SK-N-SH (cell line): Measurements from ENCODE around the gene ZHX3. TPM values are rescaled to one million over a fixed set of nuclear protein-coding genes. Genes with fewer than 3 reads are reported as not detected.

Experiments
- CTCF ChIA-PET: fragments of 300-600, 350-600 bp; formaldehyde crosslinking; extraction: SDS; loops from one replicate; lab custom pipeline; 2021; lab: Yijun Ruan, JAX
- POLR2A ChIA-PET: fragments of 350-600 bp; sonication (Branson Sonifier 250); formaldehyde crosslinking; extraction: SDS; loops from one replicate; lab custom pipeline; 2020; ENCODE audit warnings: antibody characterized with exemption, inconsistent platforms; lab: Yijun Ruan, JAX
- DNase-seq: peaks from one replicate; pipeline ENCODE4 v3.0.0; 2012
- H2AFZ ChIP-seq: fragments of 200-600 bp; sonication (generic); 2 replicates; pipeline ENCODE4 v1.8.1; 2016; ENCODE audit warnings: antibody characterized with exemption, mild to moderate bottlenecking, low read depth
- H3F3A ChIP-seq: fragments of 200-600 bp; sonication (generic); replicated peaks from 2 replicates; pipeline ENCODE3; 2016; ENCODE audit warnings: antibody characterized with exemption, mild to moderate bottlenecking; ENCODE audit not compliant: insufficient read depth
- H3K27ac ChIP-seq, 2 experiments: fragments of 200-500 bp in 1 of 2; fragments of 200-600 bp in 1 of 2; sonication (Bioruptor generic) in 1 of 2; sonication (generic), shearing (Covaris generic) in 1 of 2; 2 replicates each; pipeline versions ENCODE4 v1.5.1 to v1.6.1; 2014 to 2016; ENCODE audit warnings: low read depth in 2 of 2, inconsistent platforms in 1 of 2, low read length in 1 of 2, mild to moderate bottlenecking in 1 of 2, mixed read lengths in 1 of 2
- H3K27me3 ChIP-seq: fragments of 200-600 bp; sonication (generic), shearing (Covaris generic); 2 replicates; pipeline ENCODE4 v1.6.1; 2016; ENCODE audit warnings: mixed run types; ENCODE audit not compliant: insufficient read depth
- H3K36me3 ChIP-seq, 2 experiments: fragments of 200-500 bp in 1 of 2; fragments of 200-600 bp in 1 of 2; sonication (Bioruptor generic) in 1 of 2; sonication (generic) in 1 of 2; replicated peaks in 1 of 2; 2 replicates each; pipeline versions ENCODE3 to v1.5.1; 2014 to 2016; ENCODE audit warnings: low read length in 1 of 2, mild to moderate bottlenecking in 1 of 2; ENCODE audit not compliant: insufficient read depth in 2 of 2, control insufficient read depth in 1 of 2
- H3K4me1 ChIP-seq, 2 experiments: fragments of 200-500 bp in 1 of 2; fragments of 200-600 bp in 1 of 2; sonication (Bioruptor generic) in 1 of 2; sonication (generic), shearing (Covaris generic) in 1 of 2; 2 replicates each; pipeline versions ENCODE4 v1.5.1 to v1.6.1; 2014 to 2016; ENCODE audit warnings: low read depth in 1 of 2, low read length in 1 of 2, mixed run types in 1 of 2; ENCODE audit not compliant: insufficient read depth in 2 of 2, control insufficient read depth in 1 of 2
- H3K4me2 ChIP-seq: fragments of 200-600 bp; sonication (generic), shearing (Covaris generic); 2 replicates; pipeline ENCODE4 v1.6.1; 2017; ENCODE audit warnings: mixed run types
- H3K4me3 ChIP-seq, 2 experiments: fragments of 200-500 bp in 1 of 2; fragments of 200-600 bp in 1 of 2; sonication (Bioruptor generic) in 1 of 2; sonication (generic), shearing (Covaris generic) in 1 of 2; 2 replicates each; pipeline versions ENCODE4 v1.5.1 to v1.8.1; 2014 to 2016; ENCODE audit warnings: low read depth in 2 of 2, inconsistent platforms in 1 of 2, low read length in 1 of 2, mild to moderate bottlenecking in 1 of 2, mixed read lengths in 1 of 2, moderate library complexity in 1 of 2
- H3K79me2 ChIP-seq: fragments of 200-600 bp; sonication (generic); 2 replicates; pipeline ENCODE4 v1.8.1; 2017; ENCODE audit warnings: mild to moderate bottlenecking; ENCODE audit not compliant: insufficient read depth
- H3K9ac ChIP-seq: fragments of 200-600 bp; sonication (generic); 2 replicates; pipeline ENCODE4 v1.6.1; 2017; ENCODE audit warnings: mixed run types
- H3K9me2 ChIP-seq: fragments of 200-600 bp; sonication (generic); 2 replicates; pipeline ENCODE4 v1.6.1; 2017; ENCODE audit warnings: mixed run types
- H3K9me3 ChIP-seq: fragments of 200-600 bp; sonication (generic); 2 replicates; pipeline ENCODE4 v1.6.1; 2017; ENCODE audit warnings: mixed run types, mild to moderate bottlenecking, moderate library complexity
- H4K20me1 ChIP-seq: fragments of 200-600 bp; sonication (generic); 2 replicates; pipeline ENCODE4 v1.6.1; 2017; ENCODE audit warnings: mild to moderate bottlenecking, mixed run types; ENCODE audit not compliant: insufficient read depth
- ELF1 ChIP-seq: IDR thresholded peaks from 2 replicates; pipeline ENCODE4 v1.4.0; 2012
- EZH2phosphoT487 ChIP-seq: fragments of 200-600 bp; sonication (generic); IDR thresholded peaks from 2 replicates; pipeline ENCODE4 v1.6.1; 2017; ENCODE audit warnings: low read depth, mixed run types, mild to moderate bottlenecking, antibody characterized with exemption, moderate library complexity, borderline replicate concordance
- FOSL2 ChIP-seq: IDR thresholded peaks from 2 replicates; pipeline ENCODE4 v1.4.0; 2012; ENCODE audit warnings: low read depth, mild to moderate bottlenecking, moderate library complexity, borderline replicate concordance
- FOXJ3 ChIP-seq: sonication (generic); formaldehyde crosslinking; IDR thresholded peaks from 2 replicates; pipeline ENCODE4 v1.5.1; 2020; ENCODE audit warnings: mild to moderate bottlenecking, missing genetic modification reagents
- FOXM1 ChIP-seq: IDR thresholded peaks from 2 replicates; pipeline ENCODE4 v1.4.0; 2012; ENCODE audit warnings: low read depth, mild to moderate bottlenecking
- GABPA ChIP-seq: IDR thresholded peaks from 2 replicates; pipeline ENCODE4 v1.4.0; 2012; ENCODE audit warnings: low read depth, mild to moderate bottlenecking
- JUND ChIP-seq: IDR thresholded peaks from 2 replicates; pipeline ENCODE4 v1.4.0; 2012
- MXI1 ChIP-seq: IDR thresholded peaks from 2 replicates; pipeline ENCODE4 v1.6.1; 2012; ENCODE audit warnings: mild to moderate bottlenecking, low read depth, low read length, improper control_type of control experiment
- NFIC ChIP-seq: IDR thresholded peaks from 2 replicates; pipeline ENCODE4 v1.4.0; 2012; ENCODE audit warnings: borderline replicate concordance
- NRF1 ChIP-seq: IDR thresholded peaks from 2 replicates; pipeline ENCODE4 v1.6.1; 2012; ENCODE audit warnings: low read depth, mild to moderate bottlenecking, low read length
- RFX5 ChIP-seq: IDR thresholded peaks from 2 replicates; pipeline ENCODE4 v1.6.1; 2012; ENCODE audit warnings: mild to moderate bottlenecking, improper control_type of control experiment, low read length
- RXRA ChIP-seq: IDR thresholded peaks from 2 replicates; pipeline ENCODE4 v1.4.0; 2012; ENCODE audit warnings: low read depth, mild to moderate bottlenecking, borderline replicate concordance
- SIN3A ChIP-seq: IDR thresholded peaks from 2 replicates; pipeline ENCODE4 v1.6.1; 2012; ENCODE audit warnings: low read depth, mild to moderate bottlenecking, low read length, moderate library complexity, borderline replicate concordance
- TCF12 ChIP-seq: IDR thresholded peaks from 2 replicates; pipeline ENCODE4 v1.4.0; 2012
- YY1 ChIP-seq: IDR thresholded peaks from 2 replicates; pipeline ENCODE4 v1.4.0; 2012; ENCODE audit warnings: low read depth, mild to moderate bottlenecking
- WGBS: methylation state at CpG from one replicate; pipeline ENCODE4 v1.1.6; 2017; ENCODE audit warnings: low lambda C conversion rate; 5-methylcytosine and 5-hydroxymethylcytosine counted together
- polyA plus RNA-seq, 3 experiments: library from polyadenylated mRNA; depleted of rRNA; stranded (reverse); fragments of >200 nt; gene quantifications; 2 replicates each; pipeline ENCODE4 v1.2.3, GENCODE V29; 2012
- TF ChIP-seq, protein P1 (sequence below): fragments of 200-600 bp; sonication (generic); IDR thresholded peaks from 2 replicates; pipeline ENCODE4 v1.6.1; 2017; ENCODE audit warnings: antibody characterized with exemption, mild to moderate bottlenecking, moderate library complexity
- TF ChIP-seq, protein P2 (sequence below): IDR thresholded peaks from 2 replicates; pipeline ENCODE4; 2012
- TF ChIP-seq, protein P3 (sequence below): IDR thresholded peaks from 2 replicates; pipeline ENCODE4 v1.6.1; 2012; ENCODE audit warnings: mild to moderate bottlenecking, low read depth, low read length, moderate library complexity
- TF ChIP-seq, protein P4 (sequence below): IDR thresholded peaks from 2 replicates; pipeline ENCODE4 v1.4.0; 2012; ENCODE audit warnings: low read depth, borderline replicate concordance

Gene ZHX3
- polyA plus RNA-seq, 1 of the 3 experiments (the other 2 are of a cell fraction), result 6.0 TPM

DNA sequence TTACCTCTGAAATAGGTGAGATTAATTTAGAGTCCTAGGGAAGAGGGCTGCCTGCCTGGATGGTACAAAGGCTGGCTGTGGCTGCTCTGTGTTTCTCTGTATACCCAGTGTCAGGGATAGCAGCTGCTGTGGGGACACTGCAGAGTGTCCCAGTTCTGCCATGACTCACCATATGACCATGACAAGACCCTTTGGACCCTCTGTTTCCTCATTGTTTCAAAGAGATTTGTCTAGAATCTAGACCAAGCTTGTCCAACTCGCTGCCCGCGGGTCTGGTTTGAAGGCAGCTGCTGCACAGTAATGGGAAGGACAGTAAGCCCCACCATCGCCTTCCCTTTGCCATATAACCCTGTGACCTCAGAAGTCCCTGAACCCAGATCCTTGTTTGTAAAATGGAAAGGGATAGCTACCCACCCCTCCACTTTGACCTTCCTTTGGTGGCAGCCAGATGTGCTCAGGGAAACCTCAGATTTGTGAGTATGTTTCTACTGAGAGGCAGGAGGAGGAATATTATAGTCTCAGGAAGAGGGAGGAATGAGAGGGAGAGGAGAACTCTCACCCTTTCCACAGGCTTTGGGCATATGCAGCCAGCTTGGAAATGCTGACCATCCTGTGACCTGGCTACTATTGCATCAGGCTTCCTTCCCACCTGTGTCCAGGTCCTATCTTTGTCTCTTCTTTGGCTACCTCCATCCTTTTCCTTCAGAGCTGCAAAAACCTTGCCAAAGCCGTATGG is 166.2 kb downstream of the ZHX3 start:
- POLR2A ChIA-PET, result no interaction called here
- Histone ChIP-seq H3K4me2 (no peak overlapping the region), H4K20me1 (peaks cover 100% of the 10 kb centered on the region), H3K9ac (no peak overlapping the region), H3F3A (no peaks in the 10 kb centered on the region), H3K79me2 (peaks cover 100% of the 10 kb centered on the region), H3K4me3 (no peak overlapping the region), H3K4me1 (peaks cover 10 to 41% of the 10 kb centered on the region in 2 experiments; a peak in 2 of 4 replicates), H3K9me2 (no peaks in the 10 kb centered on the region), H3K36me3 (no peaks in the 10 kb centered on the region), H2AFZ (no peak overlapping the region), H3K9me3 (no peaks in the 10 kb centered on the region), H3K27me3 (no peaks in the 10 kb centered on the region), H3K27ac (no peak overlapping the region)
- DNase-seq, result no peak
- CTCF ChIA-PET, result interaction anchor here (0.8 to 2.5 kb wide), 8 partner anchors 11 to 189 kb away, joined by 3 to 15 read pairs (median 3); partner anchors contain the start of gene LPIN3
- 97% methylated on average over 5 of the region's 5 CpGs for WGBS
- TF ChIP-seq, protein P1, sequence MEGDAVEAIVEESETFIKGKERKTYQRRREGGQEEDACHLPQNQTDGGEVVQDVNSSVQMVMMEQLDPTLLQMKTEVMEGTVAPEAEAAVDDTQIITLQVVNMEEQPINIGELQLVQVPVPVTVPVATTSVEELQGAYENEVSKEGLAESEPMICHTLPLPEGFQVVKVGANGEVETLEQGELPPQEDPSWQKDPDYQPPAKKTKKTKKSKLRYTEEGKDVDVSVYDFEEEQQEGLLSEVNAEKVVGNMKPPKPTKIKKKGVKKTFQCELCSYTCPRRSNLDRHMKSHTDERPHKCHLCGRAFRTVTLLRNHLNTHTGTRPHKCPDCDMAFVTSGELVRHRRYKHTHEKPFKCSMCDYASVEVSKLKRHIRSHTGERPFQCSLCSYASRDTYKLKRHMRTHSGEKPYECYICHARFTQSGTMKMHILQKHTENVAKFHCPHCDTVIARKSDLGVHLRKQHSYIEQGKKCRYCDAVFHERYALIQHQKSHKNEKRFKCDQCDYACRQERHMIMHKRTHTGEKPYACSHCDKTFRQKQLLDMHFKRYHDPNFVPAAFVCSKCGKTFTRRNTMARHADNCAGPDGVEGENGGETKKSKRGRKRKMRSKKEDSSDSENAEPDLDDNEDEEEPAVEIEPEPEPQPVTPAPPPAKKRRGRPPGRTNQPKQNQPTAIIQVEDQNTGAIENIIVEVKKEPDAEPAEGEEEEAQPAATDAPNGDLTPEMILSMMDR, result no peak
- TF ChIP-seq FOSL2 (no peak), NFIC (no peak), YY1 (no peak)

DNA sequence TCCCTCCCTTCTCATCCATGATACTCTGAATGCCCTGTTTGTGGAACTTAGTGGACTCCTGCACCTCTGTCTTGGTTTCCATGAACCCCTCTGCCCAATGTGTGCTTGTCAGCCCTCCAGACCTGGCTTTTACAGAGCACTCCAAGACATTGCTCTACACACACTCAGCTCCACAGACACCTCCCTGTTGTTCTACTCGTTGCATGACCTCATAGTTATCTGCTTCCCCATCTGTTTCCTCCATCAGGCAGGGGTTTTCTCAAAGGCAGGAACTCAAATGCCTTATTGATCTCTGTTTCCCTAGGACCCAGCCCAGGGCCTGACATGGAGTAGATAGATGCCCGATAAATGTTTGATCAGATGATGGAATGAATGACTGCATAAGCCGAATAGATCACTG is 166.9 kb downstream of the ZHX3 start:
- Histone ChIP-seq H3K27ac (no peak overlapping the region; a peak in 1 of 4 replicates), H4K20me1 (peaks cover 100% of the 10 kb centered on the region), H3K9ac (no peak overlapping the region), H3F3A (no peaks in the 10 kb centered on the region), H3K4me1 (peaks cover 10 to 38% of the 10 kb centered on the region in 2 experiments; a peak in 2 of 4 replicates), H3K4me2 (peak overlapping the region; percentile 60; the same call in 1 of the 2 replicates), H3K4me3 (no peak overlapping the region), H3K27me3 (no peaks in the 10 kb centered on the region), H3K9me3 (no peaks in the 10 kb centered on the region), H2AFZ (no peak overlapping the region), H3K36me3 (no peaks in the 10 kb centered on the region), H3K79me2 (peaks cover 100% of the 10 kb centered on the region), H3K9me2 (no peaks in the 10 kb centered on the region)
- POLR2A ChIA-PET, result no interaction called here
- TF ChIP-seq RFX5, result no peak
- TF ChIP-seq ELF1, result no peak
- TF ChIP-seq, protein P2, sequence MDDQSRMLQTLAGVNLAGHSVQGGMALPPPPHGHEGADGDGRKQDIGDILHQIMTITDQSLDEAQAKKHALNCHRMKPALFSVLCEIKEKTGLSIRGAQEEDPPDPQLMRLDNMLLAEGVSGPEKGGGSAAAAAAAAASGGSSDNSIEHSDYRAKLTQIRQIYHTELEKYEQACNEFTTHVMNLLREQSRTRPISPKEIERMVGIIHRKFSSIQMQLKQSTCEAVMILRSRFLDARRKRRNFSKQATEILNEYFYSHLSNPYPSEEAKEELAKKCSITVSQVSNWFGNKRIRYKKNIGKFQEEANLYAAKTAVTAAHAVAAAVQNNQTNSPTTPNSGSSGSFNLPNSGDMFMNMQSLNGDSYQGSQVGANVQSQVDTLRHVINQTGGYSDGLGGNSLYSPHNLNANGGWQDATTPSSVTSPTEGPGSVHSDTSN, result peak; percentile 10; the same call in 1 of the 2 replicates
- TF ChIP-seq GABPA, result no peak
- no peak for TF ChIP-seq JUND
- TF ChIP-seq MXI1, result no peak
- TF ChIP-seq, protein P3, sequence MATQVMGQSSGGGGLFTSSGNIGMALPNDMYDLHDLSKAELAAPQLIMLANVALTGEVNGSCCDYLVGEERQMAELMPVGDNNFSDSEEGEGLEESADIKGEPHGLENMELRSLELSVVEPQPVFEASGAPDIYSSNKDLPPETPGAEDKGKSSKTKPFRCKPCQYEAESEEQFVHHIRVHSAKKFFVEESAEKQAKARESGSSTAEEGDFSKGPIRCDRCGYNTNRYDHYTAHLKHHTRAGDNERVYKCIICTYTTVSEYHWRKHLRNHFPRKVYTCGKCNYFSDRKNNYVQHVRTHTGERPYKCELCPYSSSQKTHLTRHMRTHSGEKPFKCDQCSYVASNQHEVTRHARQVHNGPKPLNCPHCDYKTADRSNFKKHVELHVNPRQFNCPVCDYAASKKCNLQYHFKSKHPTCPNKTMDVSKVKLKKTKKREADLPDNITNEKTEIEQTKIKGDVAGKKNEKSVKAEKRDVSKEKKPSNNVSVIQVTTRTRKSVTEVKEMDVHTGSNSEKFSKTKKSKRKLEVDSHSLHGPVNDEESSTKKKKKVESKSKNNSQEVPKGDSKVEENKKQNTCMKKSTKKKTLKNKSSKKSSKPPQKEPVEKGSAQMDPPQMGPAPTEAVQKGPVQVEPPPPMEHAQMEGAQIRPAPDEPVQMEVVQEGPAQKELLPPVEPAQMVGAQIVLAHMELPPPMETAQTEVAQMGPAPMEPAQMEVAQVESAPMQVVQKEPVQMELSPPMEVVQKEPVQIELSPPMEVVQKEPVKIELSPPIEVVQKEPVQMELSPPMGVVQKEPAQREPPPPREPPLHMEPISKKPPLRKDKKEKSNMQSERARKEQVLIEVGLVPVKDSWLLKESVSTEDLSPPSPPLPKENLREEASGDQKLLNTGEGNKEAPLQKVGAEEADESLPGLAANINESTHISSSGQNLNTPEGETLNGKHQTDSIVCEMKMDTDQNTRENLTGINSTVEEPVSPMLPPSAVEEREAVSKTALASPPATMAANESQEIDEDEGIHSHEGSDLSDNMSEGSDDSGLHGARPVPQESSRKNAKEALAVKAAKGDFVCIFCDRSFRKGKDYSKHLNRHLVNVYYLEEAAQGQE, result no peak
- TF ChIP-seq, protein P4, sequence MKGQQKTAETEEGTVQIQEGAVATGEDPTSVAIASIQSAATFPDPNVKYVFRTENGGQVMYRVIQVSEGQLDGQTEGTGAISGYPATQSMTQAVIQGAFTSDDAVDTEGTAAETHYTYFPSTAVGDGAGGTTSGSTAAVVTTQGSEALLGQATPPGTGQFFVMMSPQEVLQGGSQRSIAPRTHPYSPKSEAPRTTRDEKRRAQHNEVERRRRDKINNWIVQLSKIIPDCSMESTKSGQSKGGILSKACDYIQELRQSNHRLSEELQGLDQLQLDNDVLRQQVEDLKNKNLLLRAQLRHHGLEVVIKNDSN, result no peak
- TF ChIP-seq RXRA, result no peak
- no peak for TF ChIP-seq EZH2phosphoT487
- no peak for TF ChIP-seq FOSL2
- TF ChIP-seq FOXM1, result no peak
- peak; percentile 55 for TF ChIP-seq TCF12
- no peak for TF ChIP-seq FOXJ3
- no peak for TF ChIP-seq NRF1
- TF ChIP-seq SIN3A, result no peak
- DNase-seq, result no peak
- 70% methylated on average over 3 of the region's 3 CpGs for WGBS
- CTCF ChIA-PET, result interaction anchor here (1.0 to 2.2 kb wide), 5 partner anchors 17 to 190 kb away, joined by 3 to 11 read pairs (median 4); partner anchors contain the start of gene LPIN3
